Natural killer cell (primary cell): ENCODE results near the gene ZFYVE21. TPM values are rescaled to one million over a fixed set of nuclear protein-coding genes. Genes with fewer than 3 reads are reported as not detected.

ENCODE experiments used
- ATAC-seq, 3 donors: fragments of 150-1000 bp in 2 of 3; fragments of 200-7000 bp in 1 of 3; cut with Tn5 transposase; 1 replicate in 1 of 3; 2 replicates in 2 of 3; pipeline ENCODE4 v1.10.0; 2021; ENCODE audit warnings: mild to moderate bottlenecking in 2 of 3, moderate library complexity in 2 of 3
- DNase-seq, 2 donors: peaks; one replicate each; pipeline versions ENCODE4 v3.0.0 to v3.0.0-alpha.2; 2013 to 2021; ENCODE audit warnings: mixed read lengths in 1 of 2
- H3K27ac ChIP-seq: one replicate; pipeline ENCODE4 v1.5.1; 2013; ENCODE audit warnings: mild to moderate bottlenecking, low read length
- H3K27me3 ChIP-seq: one replicate; pipeline ENCODE4 v1.6.1; 2013; ENCODE audit warnings: low read length; ENCODE audit not compliant: control insufficient read depth, insufficient read depth
- H3K36me3 ChIP-seq: one replicate; pipeline ENCODE4 v1.6.1; 2013; ENCODE audit warnings: low read length; ENCODE audit not compliant: control insufficient read depth, insufficient read depth
- H3K4me1 ChIP-seq: one replicate; pipeline ENCODE4 v1.6.1; 2013; ENCODE audit warnings: low read length; ENCODE audit not compliant: control insufficient read depth, insufficient read depth
- H3K4me3 ChIP-seq: one replicate; pipeline ENCODE4 v1.5.1; 2013; ENCODE audit warnings: low read length
- H3K9me3 ChIP-seq: one replicate; pipeline ENCODE4 v1.6.1; 2013; ENCODE audit warnings: low read length; ENCODE audit not compliant: control insufficient read depth, insufficient read depth
- H3K27ac Mint-ChIP-seq, 2 donors: one replicate each; pipeline ENCODE4 v1.8.0; 2022; ENCODE audit warnings: mild to moderate bottlenecking in 2 of 2, mixed read lengths in 2 of 2, moderate library complexity in 1 of 2
- H3K27me3 Mint-ChIP-seq, 2 donors: one replicate each; pipeline ENCODE4 v1.8.0; 2022; ENCODE audit warnings: low read depth in 2 of 2, mixed read lengths in 2 of 2
- H3K36me3 Mint-ChIP-seq: one replicate; pipeline ENCODE4 v1.8.0; 2022; ENCODE audit warnings: mixed read lengths
- H3K4me1 Mint-ChIP-seq, 2 donors: one replicate each; pipeline ENCODE4 v1.8.0; 2022; ENCODE audit warnings: mixed read lengths in 2 of 2
- H3K4me3 Mint-ChIP-seq: one replicate; pipeline ENCODE4 v1.8.0; 2022; ENCODE audit warnings: mild to moderate bottlenecking, moderate library complexity, mixed read lengths
- H3K9me3 Mint-ChIP-seq, 2 donors: one replicate each; pipeline ENCODE4 v1.8.0; 2022; ENCODE audit warnings: mixed read lengths in 2 of 2
- WGBS: methylation state at CpG from one replicate; pipeline ENCODE4 v1.1.7; 2013; ENCODE audit warnings: missing lambda C conversion rate; ENCODE audit not compliant: insufficient coverage; 5-methylcytosine and 5-hydroxymethylcytosine counted together
- intact Hi-C: fragments of 100-400 bp; cut with micrococcal nuclease; formaldehyde crosslinking; loops from one replicate; pipeline ENCODE4 v1.14.2; 2022
- total RNA-seq, 4 donors: library from RNA; stranded (reverse); fragments of 120-200 nt in 1 of 4; gene quantifications; one replicate each; pipeline versions ENCODE4 v1.2.3 to v1.2.4, GENCODE V29; 2013 to 2022
- TF ChIP-seq, protein P1 (sequence below): fragments of 200-600 bp; IDR thresholded peaks from one replicate; pipeline ENCODE4 v1.8.0; 2022; ENCODE audit warnings: antibody characterized with exemption

The ZFYVE21 gene
- total RNA-seq, 3 donors from 2014 or later (not counting 1 experiment from before 2014, with no cell fraction given) = 5.9 to 10.7 (median 8.5) TPM

DNA sequence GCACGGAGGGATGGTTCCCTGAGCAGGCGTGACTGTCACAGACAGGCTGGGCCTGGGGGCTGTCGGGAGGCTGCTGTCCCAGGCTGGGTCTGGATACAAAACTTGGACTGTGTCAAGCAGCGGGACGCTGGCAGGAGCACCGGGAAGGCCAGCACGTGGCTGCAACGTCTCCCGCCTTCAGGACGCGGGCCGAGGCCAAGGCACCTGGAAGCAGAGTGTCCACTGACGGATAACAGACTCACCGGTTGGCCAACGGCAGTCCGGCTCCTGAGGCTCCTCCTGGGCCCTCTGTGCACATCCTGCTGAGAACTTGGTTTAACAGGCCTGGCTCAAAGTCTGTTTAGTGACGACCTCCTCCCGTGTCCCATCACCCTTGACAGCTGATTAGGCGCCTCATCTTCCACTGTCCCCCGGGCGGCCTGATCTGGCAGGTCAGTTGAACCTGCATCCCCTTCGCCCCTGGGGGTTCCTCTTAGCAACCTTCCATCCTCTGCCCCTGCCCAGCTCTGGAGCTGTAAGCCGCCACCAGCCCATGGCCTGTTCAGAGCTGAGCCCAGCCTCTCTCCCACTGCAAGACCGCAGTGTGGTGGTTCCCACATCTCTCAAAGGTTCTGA is 2.9 kb upstream of the ZFYVE21 start:
- DNase-seq = no peak
- H3K4me3 ChIP-seq = no peak overlapping the region
- Mint-ChIP-seq H3K36me3 (no peaks in the 10 kb centered on the region), H3K4me3 (no peak overlapping the region), H3K27me3 (no peaks in the 10 kb centered on the region), H3K4me1 (peaks cover 11 to 25% of the 10 kb centered on the region in 2 donors), H3K9me3 (no peaks in the 10 kb centered on the region), H3K27ac (no peak overlapping the region)
- TF ChIP-seq, protein P1, sequence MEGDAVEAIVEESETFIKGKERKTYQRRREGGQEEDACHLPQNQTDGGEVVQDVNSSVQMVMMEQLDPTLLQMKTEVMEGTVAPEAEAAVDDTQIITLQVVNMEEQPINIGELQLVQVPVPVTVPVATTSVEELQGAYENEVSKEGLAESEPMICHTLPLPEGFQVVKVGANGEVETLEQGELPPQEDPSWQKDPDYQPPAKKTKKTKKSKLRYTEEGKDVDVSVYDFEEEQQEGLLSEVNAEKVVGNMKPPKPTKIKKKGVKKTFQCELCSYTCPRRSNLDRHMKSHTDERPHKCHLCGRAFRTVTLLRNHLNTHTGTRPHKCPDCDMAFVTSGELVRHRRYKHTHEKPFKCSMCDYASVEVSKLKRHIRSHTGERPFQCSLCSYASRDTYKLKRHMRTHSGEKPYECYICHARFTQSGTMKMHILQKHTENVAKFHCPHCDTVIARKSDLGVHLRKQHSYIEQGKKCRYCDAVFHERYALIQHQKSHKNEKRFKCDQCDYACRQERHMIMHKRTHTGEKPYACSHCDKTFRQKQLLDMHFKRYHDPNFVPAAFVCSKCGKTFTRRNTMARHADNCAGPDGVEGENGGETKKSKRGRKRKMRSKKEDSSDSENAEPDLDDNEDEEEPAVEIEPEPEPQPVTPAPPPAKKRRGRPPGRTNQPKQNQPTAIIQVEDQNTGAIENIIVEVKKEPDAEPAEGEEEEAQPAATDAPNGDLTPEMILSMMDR = no peak
- no peaks in the 10 kb centered on the region for H3K36me3 ChIP-seq
- WGBS = 96% methylated on average over 24 of the region's 24 CpGs
- H3K27me3 ChIP-seq = no peaks in the 10 kb centered on the region
- no peak for ATAC-seq
- intact Hi-C loops = no loop called here
- H3K9me3 ChIP-seq = no peaks in the 10 kb centered on the region
- peaks cover 20% of the 10 kb centered on the region for H3K4me1 ChIP-seq
- H3K27ac ChIP-seq = no peak overlapping the region

DNA sequence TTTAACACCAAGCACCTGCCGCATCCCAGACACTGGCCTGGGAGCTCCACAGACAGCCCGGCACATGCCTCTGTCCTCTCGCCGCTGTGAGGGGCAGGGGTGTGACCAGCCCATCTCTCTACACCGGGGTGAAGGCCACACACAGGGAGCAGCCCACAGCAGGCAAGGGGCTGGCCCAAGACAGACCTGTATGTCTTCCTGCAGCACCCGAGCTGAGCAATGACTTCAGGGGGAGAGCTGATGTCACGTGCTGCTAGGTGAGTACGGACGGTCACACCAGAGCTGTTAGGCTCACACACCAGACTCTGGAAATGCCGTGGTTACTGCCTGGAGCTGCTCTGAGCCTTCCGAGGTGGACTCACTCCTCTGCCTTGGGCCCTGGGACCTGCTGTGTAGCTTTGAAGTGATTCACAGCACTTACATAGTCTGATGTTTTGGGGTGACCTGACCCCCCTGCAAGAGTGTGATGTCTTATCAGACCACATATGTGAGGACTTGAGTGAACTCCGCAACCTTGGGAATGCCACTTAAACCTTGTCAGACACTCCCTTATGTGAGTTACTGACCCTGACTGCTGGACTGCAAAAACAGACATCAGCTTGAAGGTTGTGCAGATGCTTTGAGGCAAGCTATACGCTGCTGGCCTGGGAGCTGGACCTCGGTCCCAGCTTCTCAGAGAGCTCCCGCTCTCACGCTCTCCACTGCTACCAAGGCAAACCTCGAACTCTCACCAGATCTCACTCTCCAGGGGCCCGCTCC is 2.1 kb upstream of the ZFYVE21 start:
- Mint-ChIP-seq H3K27me3 (no peaks in the 10 kb centered on the region), H3K9me3 (no peaks in the 10 kb centered on the region), H3K36me3 (no peaks in the 10 kb centered on the region), H3K4me1 (peaks cover 11 to 30% of the 10 kb centered on the region in 2 donors), H3K27ac (no peak overlapping the region), H3K4me3 (no peak overlapping the region)
- intact Hi-C loops = no loop called here
- DNase-seq (no peak), ATAC-seq (no peak)
- Histone ChIP-seq H3K36me3 (no peaks in the 10 kb centered on the region), H3K4me1 (peaks cover 20% of the 10 kb centered on the region), H3K9me3 (no peaks in the 10 kb centered on the region), H3K27me3 (no peaks in the 10 kb centered on the region), H3K4me3 (no peak overlapping the region), H3K27ac (no peak overlapping the region)
- 95% methylated on average over 18 of the region's 18 CpGs for WGBS
- TF ChIP-seq, protein P1 = no peak

DNA sequence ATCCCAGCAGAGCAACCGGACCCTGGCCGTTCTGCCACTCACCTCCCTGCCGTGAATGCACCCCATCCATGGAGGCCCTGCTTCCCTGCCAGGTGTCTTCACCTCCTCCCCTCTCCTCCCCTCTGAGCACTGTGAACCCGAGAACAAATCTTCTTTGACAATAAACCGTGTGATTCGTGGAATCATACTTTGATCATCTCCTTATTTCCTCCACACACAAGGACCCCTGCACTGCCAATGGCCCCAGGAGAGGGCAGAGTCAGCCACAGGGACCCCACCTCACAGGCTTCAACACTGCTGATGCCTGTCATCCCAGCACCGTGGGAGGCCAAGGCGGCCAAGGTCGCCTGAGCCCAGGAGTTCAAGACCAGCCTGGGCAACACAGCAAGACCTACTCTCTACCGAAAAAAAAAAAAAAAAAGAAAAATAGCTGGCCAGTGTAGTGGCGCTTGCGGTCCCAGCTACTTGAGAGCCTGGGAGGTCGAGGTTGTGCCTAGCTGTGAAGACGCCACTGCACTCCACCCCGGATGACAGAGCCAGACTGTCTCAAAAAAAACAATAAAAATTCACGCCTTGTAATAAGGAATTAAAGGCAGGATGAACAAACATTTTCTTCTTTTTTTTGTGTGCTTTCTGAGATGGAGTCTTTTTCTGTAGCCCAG is 1.4 kb upstream of the ZFYVE21 start:
- no peaks in the 10 kb centered on the region for H3K27me3 ChIP-seq

More for the DNA sequence above, 1.4 kb upstream of the ZFYVE21 start:
- WGBS = 82% methylated on average over 15 of the region's 16 CpGs
- H3K9me3 ChIP-seq = no peaks in the 10 kb centered on the region
- ATAC-seq (no peak), DNase-seq (no peak)
- no peak overlapping the region for H3K27ac ChIP-seq
- H3K4me1 ChIP-seq = peaks cover 20% of the 10 kb centered on the region
- peaks cover 11 to 30% of the 10 kb centered on the region in 2 donors for H3K4me1 Mint-ChIP-seq
- H3K27ac Mint-ChIP-seq = no peak overlapping the region
- TF ChIP-seq, protein P1 = no peak
- peak overlapping the region; percentile 33 for H3K4me3 ChIP-seq
- intact Hi-C loops = no loop called here
- H3K9me3 Mint-ChIP-seq = no peaks in the 10 kb centered on the region
- no peaks in the 10 kb centered on the region for H3K36me3 Mint-ChIP-seq
- no peaks in the 10 kb centered on the region for H3K27me3 Mint-ChIP-seq
- H3K36me3 ChIP-seq = no peaks in the 10 kb centered on the region
- H3K4me3 Mint-ChIP-seq = peak overlapping the region; percentile 94
